ENCODE measurements around the gene ABLIM2. TPM values are rescaled to one million over a fixed set of nuclear protein-coding genes. Genes with fewer than 3 reads are reported as not detected.

Gene ABLIM2
- total and polyA plus RNA-seq, 2 donors (not counting 1 experiment from before 2014, with no cell fraction given), result 3.3 to 79.0 TPM

GRCh38 chr4:8001564-8002355 lies 156.9 kb downstream of the ABLIM2 start:
- Histone ChIP-seq H3K4me3 (ENCODE audit: control extremely low read depth in 1 of 5, extremely low read depth in 1 of 5, insufficient read depth in 1 of 5, low read depth in 2 of 5, low read length in 4 of 5) (no peak overlapping the region), H3K79me2 (ENCODE audit: control insufficient read depth, insufficient read depth, low read length) (no peaks in the 10 kb centered on the region), H3K4me2 (replicated peaks; ENCODE audit: low read depth, low read length, poor library complexity, severe bottlenecking) (no peak overlapping the region), H3K27me3 (replicated peaks in 1 of 4; ENCODE audit: control extremely low read depth in 1 of 4, control insufficient read depth in 3 of 4, insufficient read depth in 4 of 4, low read length in 3 of 4) (no peaks in the 10 kb centered on the region), H4K20me1 (ENCODE audit: control insufficient read depth, insufficient read depth, low read length, poor library complexity, severe bottlenecking) (no peaks in the 10 kb centered on the region), H2AFZ (ENCODE audit: insufficient read depth, low read depth, low read length, poor library complexity, severe bottlenecking) (no peak overlapping the region), H3K36me3 (replicated peaks in 1 of 2; ENCODE audit: control extremely low read depth in 1 of 2, control insufficient read depth in 1 of 2, extremely low read depth in 1 of 2, insufficient read depth in 2 of 2, low read length in 1 of 2) (no peaks in the 10 kb centered on the region), H3K27ac (ENCODE audit: low read length in 2 of 2) (no peak overlapping the region), H3K9me3 (ENCODE audit: control extremely low read depth in 1 of 3, control insufficient read depth in 2 of 3, insufficient read depth in 1 of 3, low read length in 2 of 3) (no peaks in the 10 kb centered on the region), H3K9ac (ENCODE audit: low read length) (no peak overlapping the region), H3K4me1 (ENCODE audit: control insufficient read depth in 2 of 2, insufficient read depth in 2 of 2, low read length in 2 of 2) (no peaks in the 10 kb centered on the region)
- H3K9me3 Mint-ChIP-seq (ENCODE audit: insufficient read depth), result no peaks in the 10 kb centered on the region
- H3K27ac Mint-ChIP-seq, result no peak overlapping the region
- WGBS (ENCODE audit: insufficient coverage), result 71% methylated on average over 12 of the region's 15 CpGs
- ATAC-seq (ENCODE audit: low read depth) (no peak), DNase-seq (no peak)
- intact Hi-C loops (cut with micrococcal nuclease), result no loop called here
- POLR2A ChIA-PET, result no interaction called here
- H3K27me3 Mint-ChIP-seq, result peaks cover 3% of the 10 kb centered on the region
- TF ChIP-seq CTCF (IDR thresholded peaks at IDR 0.05) (no peak), EZH2 (IDR thresholded peaks at IDR 0.05; ENCODE audit: borderline replicate concordance, insufficient read depth, low read depth, low read length, poor library complexity, severe bottlenecking) (no peak)
- H3K4me1 Mint-ChIP-seq, result no peaks in the 10 kb centered on the region
- CTCF ChIA-PET, result no interaction called here
- no peak overlapping the region for H3K4me3 Mint-ChIP-seq

GRCh38 chr4:8000721-8001491 lies 157.7 kb downstream of the ABLIM2 start:
- TF ChIP-seq CTCF (IDR thresholded peaks at IDR 0.05) (no peak), EZH2 (IDR thresholded peaks at IDR 0.05; ENCODE audit: borderline replicate concordance, insufficient read depth, low read depth, low read length, poor library complexity, severe bottlenecking) (no peak)
- intact Hi-C loops (cut with micrococcal nuclease), result no loop called here
- H3K4me1 ChIP-seq (ENCODE audit: control insufficient read depth in 2 of 2, insufficient read depth in 2 of 2, low read length in 2 of 2), result no peaks in the 10 kb centered on the region
- no peak overlapping the region for H3K27ac ChIP-seq (ENCODE audit: low read length in 2 of 2)
- no peak overlapping the region for H3K27ac Mint-ChIP-seq
- H3K4me3 Mint-ChIP-seq, result no peak overlapping the region
- H4K20me1 ChIP-seq (ENCODE audit: control insufficient read depth, insufficient read depth, low read length, poor library complexity, severe bottlenecking), result no peaks in the 10 kb centered on the region
- H3K9me3 ChIP-seq (ENCODE audit: control extremely low read depth in 1 of 3, control insufficient read depth in 2 of 3, insufficient read depth in 1 of 3, low read length in 2 of 3), result peaks cover 0 to 2% (median 0%) of the 10 kb centered on the region in 3 donors
- 88% methylated on average over 25 of the region's 25 CpGs for WGBS (ENCODE audit: insufficient coverage)
- H3K79me2 ChIP-seq (ENCODE audit: control insufficient read depth, insufficient read depth, low read length), result no peaks in the 10 kb centered on the region
- H3K4me2 ChIP-seq (replicated peaks; ENCODE audit: low read depth, low read length, poor library complexity, severe bottlenecking), result no peak overlapping the region
- ATAC-seq (ENCODE audit: low read depth) (no peak), DNase-seq (no peak)
- H2AFZ ChIP-seq (ENCODE audit: insufficient read depth, low read depth, low read length, poor library complexity, severe bottlenecking), result no peak overlapping the region
- H3K27me3 Mint-ChIP-seq, result peaks cover 3% of the 10 kb centered on the region
- ChIA-PET CTCF (no interaction called here), POLR2A (no interaction called here)
- no peaks in the 10 kb centered on the region for H3K4me1 Mint-ChIP-seq
- no peaks in the 10 kb centered on the region for H3K9me3 Mint-ChIP-seq (ENCODE audit: insufficient read depth)
- H3K27me3 ChIP-seq (replicated peaks in 1 of 4; ENCODE audit: control extremely low read depth in 1 of 4, control insufficient read depth in 3 of 4, insufficient read depth in 4 of 4, low read length in 3 of 4), result no peaks in the 10 kb centered on the region
- H3K9ac ChIP-seq (ENCODE audit: low read length), result no peak overlapping the region
- no peak overlapping the region for H3K4me3 ChIP-seq (ENCODE audit: control extremely low read depth in 1 of 5, extremely low read depth in 1 of 5, insufficient read depth in 1 of 5, low read depth in 2 of 5, low read length in 4 of 5)
- no peaks in the 10 kb centered on the region for H3K36me3 ChIP-seq (replicated peaks in 1 of 2; ENCODE audit: control extremely low read depth in 1 of 2, control insufficient read depth in 1 of 2, extremely low read depth in 1 of 2, insufficient read depth in 2 of 2, low read length in 1 of 2)
